Metanephros (tissue), 1 donor: Measurements from ENCODE around the gene ELFN1. TPM values are rescaled to one million over a fixed set of nuclear protein-coding genes. Genes with fewer than 3 reads are reported as not detected.

ENCODE experiments used
- total RNA-seq: library from RNA; depleted of rRNA; stranded (reverse); fragments of >200 nt; gene quantifications from one replicate; pipeline ENCODE4 v1.2.3, GENCODE V29; 2014

The ELFN1 gene
- total RNA-seq = 21.7 TPM

DNA sequence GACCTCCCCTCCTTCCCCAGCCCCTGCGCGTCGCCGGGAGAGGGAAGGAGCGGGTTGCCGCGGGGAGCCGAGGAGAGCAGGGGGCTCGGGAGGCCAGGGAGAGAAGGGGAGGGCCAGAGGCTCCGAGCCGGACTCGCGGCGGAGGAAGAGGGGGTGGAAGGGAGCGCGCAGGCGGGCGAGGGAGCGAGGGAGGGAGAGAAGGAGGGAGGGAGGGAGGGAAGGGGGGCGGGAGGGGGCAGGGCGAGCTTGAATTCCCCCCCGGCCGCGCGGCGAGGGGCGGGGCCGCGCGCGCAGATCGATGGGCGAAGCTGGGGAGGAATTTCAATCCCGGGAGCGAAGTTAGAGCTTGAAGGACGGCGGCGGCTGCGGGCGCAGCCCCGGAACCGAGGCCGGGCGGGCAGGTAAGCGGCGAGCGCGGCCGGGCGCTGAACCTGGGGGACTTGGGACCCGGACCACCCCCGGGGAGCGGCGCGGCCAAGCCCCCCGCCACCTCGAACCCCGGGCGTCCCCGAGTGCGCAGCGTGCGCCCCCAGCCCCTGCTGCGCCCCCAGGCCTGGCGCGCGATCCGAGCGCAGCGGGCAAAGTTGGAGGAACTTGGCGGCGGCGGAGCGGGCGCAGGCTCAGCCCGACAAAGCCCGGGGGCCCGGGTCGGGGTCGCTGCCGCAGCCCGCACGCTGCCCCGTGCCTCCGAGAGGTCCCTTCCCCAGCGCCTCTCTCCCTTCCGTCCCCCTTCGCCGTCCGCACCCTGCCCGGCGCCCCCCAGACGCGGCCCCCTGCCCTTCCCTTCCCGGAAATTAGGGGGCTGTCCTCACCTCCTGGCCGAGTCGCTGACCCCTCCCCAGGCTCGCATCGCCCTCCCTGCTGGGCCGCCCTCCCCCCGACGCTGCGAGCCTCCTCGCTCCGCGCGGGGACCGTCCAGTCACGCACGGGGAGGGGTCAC is at the start of gene ELFN1:
Gene ELFN1 (plus strand): TSS at position 324 of the 940 bp plus-strand sequence. CDS start 74,320 bp downstream, outside the sequence.

Other genes with a start within 250 kb of the ELFN1 start
- gene MICALL2, start 210.8 kb upstream of the ELFN1 start, total RNA-seq = 13.5 TPM
- gene INTS1, start 165.9 kb upstream of the ELFN1 start, total RNA-seq = 79.2 TPM
- 18.9 TPM for gene MAFK, start 139.6 kb upstream of the ELFN1 start, total RNA-seq
- gene TMEM184A, start 114.1 kb upstream of the ELFN1 start, total RNA-seq = 9.8 TPM
- 22.7 TPM for gene PSMG3, start 100.2 kb upstream of the ELFN1 start, total RNA-seq